ENCODE measurements around the gene ACAN.

The ACAN gene

DNA sequence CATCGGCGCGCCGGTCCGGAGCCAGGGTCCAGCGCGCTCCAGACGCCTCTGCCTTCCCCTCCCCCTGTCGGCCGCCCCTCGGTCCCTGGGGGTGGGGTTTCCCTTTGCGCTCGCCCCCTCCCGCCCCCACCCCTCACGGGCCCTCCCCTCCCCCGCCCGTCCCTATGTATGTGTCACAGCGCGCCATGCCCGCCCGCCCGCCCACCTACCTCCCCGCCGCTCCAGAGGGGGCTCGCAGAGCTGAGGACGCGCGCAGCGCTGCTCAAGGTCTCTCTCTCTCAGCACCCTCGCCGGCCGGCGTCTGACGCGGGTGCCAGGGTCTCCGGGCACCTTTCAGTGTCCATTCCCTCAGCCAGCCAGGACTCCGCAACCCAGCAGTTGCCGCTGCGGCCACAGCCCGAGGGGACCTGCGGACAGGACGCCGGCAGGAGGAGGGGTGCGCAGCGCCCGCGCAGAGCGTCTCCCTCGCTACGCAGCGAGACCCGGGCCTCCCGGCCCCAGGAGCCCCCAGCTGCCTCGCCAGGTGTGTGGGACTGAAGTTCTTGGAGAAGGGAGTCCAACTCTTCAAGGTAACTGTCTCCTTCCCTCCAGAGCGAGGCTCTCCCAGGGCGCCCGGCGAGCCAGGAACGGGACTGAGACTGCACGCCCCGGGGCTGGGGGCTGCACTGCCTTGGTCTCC, at the start of gene ACAN:
Gene ACAN (plus strand): TSS at position 196 of the 679 bp plus-strand sequence. CDS start 32,771 bp downstream, outside the sequence.
- Mint-ChIP-seq H3K27me3 (peaks cover 69% of the 10 kb centered on the region), H3K4me1 (ENCODE audit: low read depth) (peaks cover 16% of the 10 kb centered on the region), H3K36me3 (ENCODE audit: low read depth) (no peaks in the 10 kb centered on the region), H3K9me3 (no peaks in the 10 kb centered on the region), H3K27ac (no peak within 1 kb of the TSS), H3K4me3 (peak within 1 kb of the TSS; percentile 64)

DNA sequence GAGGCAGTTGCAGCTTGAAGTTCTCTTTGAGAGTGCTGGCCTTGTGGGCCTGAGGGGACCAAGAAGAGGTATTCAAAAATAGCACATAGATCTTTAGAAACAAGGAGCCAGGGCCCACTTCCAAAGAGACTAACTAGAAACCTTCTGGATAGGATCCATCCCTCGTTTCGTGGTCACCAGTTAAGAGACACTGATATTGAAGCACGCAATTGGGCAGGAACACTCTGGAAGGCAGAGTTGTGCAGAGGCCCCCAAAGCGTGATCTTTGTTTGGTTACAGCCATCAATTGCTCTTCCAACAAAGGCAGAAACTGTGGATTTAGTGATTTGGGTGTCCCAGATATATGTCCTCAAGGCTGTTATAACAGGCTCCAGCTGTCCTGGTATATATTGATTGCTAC, 46.7 kb upstream of the ACAN start:
- Mint-ChIP-seq H3K4me1 (ENCODE audit: low read depth) (no peaks in the 10 kb centered on the region), H3K4me3 (no peak overlapping the region), H3K27me3 (peaks cover 12% of the 10 kb centered on the region), H3K36me3 (ENCODE audit: low read depth) (no peaks in the 10 kb centered on the region), H3K9me3 (no peaks in the 10 kb centered on the region), H3K27ac (no peak overlapping the region)

DNA sequence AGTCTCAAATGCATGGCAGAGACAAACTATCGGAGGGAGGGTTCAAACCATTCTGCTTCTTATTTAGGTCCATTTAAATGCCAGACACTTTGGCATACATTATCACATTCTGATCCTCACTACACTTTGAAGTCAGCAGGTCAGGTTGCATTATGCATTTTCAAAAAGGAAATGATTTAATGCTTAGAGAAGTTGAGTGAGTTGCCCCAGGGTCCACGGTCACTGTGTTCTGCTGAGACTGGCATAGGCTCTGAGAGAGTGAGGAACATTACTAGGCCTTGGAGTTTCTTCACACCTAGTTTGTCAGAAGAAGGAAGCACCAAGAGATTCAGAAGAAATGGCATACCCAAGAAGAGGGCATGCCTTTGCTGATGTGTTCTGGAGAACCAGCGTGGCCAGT, 46.3 kb upstream of the ACAN start:
- H3K27me3 Mint-ChIP-seq: peaks cover 8% of the 10 kb centered on the region
- no peaks in the 10 kb centered on the region for H3K9me3 Mint-ChIP-seq
- no peak overlapping the region for H3K27ac Mint-ChIP-seq
- H3K4me3 Mint-ChIP-seq: no peak overlapping the region
- no peaks in the 10 kb centered on the region for H3K36me3 Mint-ChIP-seq (ENCODE audit: low read depth)
- no peaks in the 10 kb centered on the region for H3K4me1 Mint-ChIP-seq (ENCODE audit: low read depth)

DNA sequence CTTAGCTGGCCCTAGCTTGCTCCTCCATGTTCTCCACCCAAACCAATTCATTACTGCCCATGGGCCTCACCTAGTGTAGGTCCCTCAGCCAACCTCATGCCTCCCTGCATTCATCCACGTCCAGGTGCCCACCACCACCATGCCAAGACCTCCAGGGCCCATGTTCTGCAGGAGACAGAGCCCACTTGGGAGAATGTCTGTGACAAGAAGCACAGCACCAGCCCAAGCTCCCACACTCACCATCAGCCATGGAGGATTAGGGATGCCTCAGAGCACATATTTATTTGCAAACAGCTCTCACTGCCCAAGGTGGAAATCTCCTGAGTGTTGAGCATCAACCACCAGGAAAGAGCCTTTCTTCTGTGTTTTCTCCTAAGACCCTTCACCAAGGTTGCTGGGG, 43.4 kb upstream of the ACAN start:
- peaks cover 6% of the 10 kb centered on the region for H3K27me3 Mint-ChIP-seq
- H3K4me3 Mint-ChIP-seq: no peak overlapping the region
- no peaks in the 10 kb centered on the region for H3K9me3 Mint-ChIP-seq
- H3K4me1 Mint-ChIP-seq (ENCODE audit: low read depth): no peaks in the 10 kb centered on the region
- no peak overlapping the region for H3K27ac Mint-ChIP-seq
- H3K36me3 Mint-ChIP-seq (ENCODE audit: low read depth): no peaks in the 10 kb centered on the region

DNA sequence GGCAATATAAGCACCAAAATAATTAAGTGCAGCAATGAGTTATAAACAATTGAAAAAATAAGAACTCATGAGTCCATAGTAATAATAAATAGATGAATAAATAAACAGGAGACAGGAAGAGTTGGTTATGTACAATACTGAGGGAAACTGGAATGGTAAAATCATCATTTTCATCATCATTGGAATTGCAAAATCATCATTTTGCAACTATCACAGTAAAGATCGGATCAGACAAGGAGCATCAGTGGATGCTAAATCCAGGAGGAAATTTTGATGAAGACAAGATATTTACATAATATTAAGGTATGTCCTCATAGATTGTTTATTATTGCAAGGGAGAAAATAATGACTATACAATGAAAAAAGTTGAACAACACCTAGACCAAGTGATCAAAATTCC, 38.8 kb upstream of the ACAN start:
- Mint-ChIP-seq H3K9me3 (no peaks in the 10 kb centered on the region), H3K27me3 (peaks cover 11% of the 10 kb centered on the region)

DNA sequence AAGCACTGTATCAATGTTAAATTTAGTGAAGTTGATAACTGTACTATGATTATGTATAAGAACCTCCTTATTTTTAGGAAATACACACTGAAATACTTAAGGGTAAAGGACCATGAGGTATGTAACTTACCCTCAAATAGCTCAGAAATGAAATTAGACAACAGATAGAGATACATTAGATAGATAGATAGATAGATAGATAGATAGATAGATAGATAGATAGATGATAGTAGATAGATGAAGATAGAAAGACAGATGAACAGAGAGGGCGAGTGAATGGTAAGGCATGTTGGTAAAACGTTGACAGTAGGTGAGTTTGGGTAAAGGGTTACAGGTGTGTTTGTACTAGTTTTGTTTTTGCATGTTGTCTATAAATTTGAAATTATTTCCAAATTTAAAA, 38.0 kb upstream of the ACAN start:
- Mint-ChIP-seq H3K9me3 (peaks cover 5% of the 10 kb centered on the region), H3K4me1 (ENCODE audit: low read depth) (peaks cover 4% of the 10 kb centered on the region), H3K36me3 (ENCODE audit: low read depth) (peaks cover 3% of the 10 kb centered on the region), H3K4me3 (no peak overlapping the region), H3K27ac (no peak overlapping the region), H3K27me3 (peaks cover 19% of the 10 kb centered on the region)

More for the DNA sequence above, 38.8 kb upstream of the ACAN start:
- Mint-ChIP-seq H3K4me1 (ENCODE audit: low read depth) (no peaks in the 10 kb centered on the region), H3K36me3 (ENCODE audit: low read depth) (no peaks in the 10 kb centered on the region), H3K27ac (no peak overlapping the region), H3K4me3 (no peak overlapping the region)

DNA sequence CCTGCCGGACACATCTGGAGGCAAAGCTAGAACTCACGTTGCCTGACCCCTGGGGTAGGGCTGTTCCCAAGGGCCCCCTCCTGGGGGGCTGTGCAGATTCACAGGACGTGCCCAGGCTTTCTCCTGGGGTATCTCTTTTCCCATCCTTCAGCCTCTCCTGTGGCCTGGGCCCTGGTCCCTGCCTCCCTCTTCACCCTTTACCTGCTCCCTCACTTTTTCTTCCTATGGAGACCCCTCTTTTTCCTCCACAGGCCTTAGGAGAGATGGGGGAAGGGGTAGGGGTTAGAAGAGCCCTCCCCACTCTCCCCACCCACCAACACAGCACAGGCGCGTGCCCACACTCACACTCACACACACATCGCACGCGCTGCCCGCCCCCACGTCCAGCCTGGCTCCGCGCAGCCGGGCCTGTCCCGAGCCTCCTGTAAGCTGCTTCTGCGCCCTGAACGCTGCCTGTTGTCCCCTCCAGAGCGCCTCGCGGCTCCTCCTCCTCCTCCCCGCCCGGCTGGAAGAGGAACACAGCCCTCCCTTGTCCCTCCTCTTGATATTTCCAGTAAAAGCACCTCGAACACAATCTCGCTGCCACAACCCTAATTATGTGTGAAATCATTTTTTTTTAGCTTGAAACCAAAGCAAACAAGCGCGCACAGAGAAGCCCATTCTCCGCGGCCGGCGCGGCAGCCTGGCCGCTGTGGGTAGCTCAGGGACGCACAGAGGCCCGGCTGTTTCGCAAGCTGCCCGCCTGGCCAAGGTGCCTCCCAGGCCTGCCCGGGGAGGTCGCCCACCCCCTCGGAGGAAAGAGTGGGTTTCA, 33.9 kb upstream of the ACAN start:
- Mint-ChIP-seq H3K36me3 (ENCODE audit: low read depth) (peaks cover 4% of the 10 kb centered on the region), H3K4me3 (no peak overlapping the region), H3K27me3 (peaks cover 38% of the 10 kb centered on the region), H3K9me3 (peaks cover 6% of the 10 kb centered on the region), H3K27ac (no peak overlapping the region), H3K4me1 (ENCODE audit: low read depth) (peaks cover 4% of the 10 kb centered on the region)

DNA sequence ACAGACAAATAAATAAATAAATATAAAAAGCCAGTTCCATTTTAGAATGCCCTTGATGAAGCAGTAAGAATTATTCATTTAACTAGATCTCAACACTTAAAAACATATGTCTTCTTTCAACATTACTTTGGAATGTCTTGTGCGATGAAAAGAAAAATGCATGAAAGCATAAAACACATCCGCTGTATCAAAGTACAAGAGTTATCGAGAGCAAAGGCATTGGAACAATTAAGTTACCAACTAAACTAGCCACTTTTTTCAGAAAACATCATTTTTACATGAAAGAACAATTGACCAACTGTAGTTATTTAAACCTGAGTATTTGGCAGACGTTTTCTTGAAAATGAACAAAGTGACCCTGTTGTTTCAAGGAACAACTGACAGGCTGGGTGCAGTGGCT, 27.5 kb upstream of the ACAN start:
- Mint-ChIP-seq H3K4me1 (ENCODE audit: low read depth) (no peaks in the 10 kb centered on the region), H3K9me3 (peaks cover 4% of the 10 kb centered on the region), H3K27ac (no peak overlapping the region), H3K27me3 (peaks cover 30% of the 10 kb centered on the region), H3K36me3 (ENCODE audit: low read depth) (no peaks in the 10 kb centered on the region), H3K4me3 (no peak overlapping the region)

DNA sequence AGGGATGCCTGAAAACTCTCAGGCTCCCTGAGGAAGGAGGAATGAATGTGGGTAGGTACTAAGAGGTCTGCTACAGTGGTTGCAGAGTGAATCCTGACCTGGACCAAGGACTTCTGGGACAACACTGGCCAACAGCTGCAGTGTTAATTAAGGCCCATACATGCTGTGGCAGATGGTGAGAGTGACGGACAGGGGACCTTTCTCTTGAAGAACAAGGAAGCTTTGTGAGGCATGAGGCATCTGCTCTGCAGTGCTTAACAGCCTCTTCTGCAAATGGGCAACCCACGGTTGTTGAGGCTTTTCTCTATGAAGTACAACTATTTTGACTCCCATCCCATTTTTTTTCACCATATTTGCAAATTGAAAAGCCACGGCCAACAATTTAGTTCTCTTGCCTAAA, 26.6 kb upstream of the ACAN start:
- Mint-ChIP-seq H3K4me3 (no peak overlapping the region), H3K9me3 (peaks cover 4% of the 10 kb centered on the region), H3K36me3 (ENCODE audit: low read depth) (no peaks in the 10 kb centered on the region), H3K27me3 (peaks cover 21% of the 10 kb centered on the region), H3K27ac (no peak overlapping the region), H3K4me1 (ENCODE audit: low read depth) (no peaks in the 10 kb centered on the region)

DNA sequence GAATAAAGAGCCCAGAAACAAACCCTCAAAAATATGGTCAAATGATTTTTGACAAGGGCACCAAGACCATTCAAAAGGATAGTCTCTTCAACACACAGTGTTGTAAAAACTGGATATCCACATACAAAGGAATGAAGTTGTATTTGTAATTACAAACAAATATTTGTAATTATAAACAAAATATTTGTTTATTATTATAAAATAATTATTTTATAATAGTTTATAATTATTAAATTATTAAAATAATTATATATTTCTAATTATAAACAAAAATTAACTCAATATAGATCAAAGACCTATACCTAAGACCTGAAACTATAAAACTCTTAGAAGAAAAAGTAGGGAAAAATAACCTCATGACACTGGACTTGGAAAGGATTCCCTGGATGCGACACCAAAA, 23.3 kb upstream of the ACAN start:
- no peak overlapping the region for H3K4me3 Mint-ChIP-seq
- H3K9me3 Mint-ChIP-seq: peaks cover 4% of the 10 kb centered on the region
- H3K36me3 Mint-ChIP-seq (ENCODE audit: low read depth): no peaks in the 10 kb centered on the region
- H3K27ac Mint-ChIP-seq: no peak overlapping the region
- peaks cover 24% of the 10 kb centered on the region for H3K27me3 Mint-ChIP-seq
- H3K4me1 Mint-ChIP-seq (ENCODE audit: low read depth): no peaks in the 10 kb centered on the region

DNA sequence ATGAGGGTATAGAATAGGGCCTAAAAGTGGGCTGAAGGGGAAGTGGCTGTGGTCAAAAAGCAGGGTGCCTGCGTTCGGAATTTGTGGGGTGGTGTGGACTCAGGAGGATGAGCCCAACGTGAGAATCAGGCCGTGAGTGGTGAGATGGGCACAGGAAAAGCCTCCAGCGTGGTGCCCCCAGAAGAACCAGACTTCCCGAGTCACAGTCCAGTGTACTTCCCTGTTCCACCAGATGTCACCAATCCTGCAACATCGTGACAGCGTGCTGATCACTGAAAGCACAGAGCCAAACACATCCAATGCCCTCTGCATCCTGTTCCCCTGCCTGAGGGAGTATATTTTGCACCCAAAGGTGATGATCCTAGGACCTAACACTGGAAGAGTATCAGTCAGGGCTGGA, 20.8 kb upstream of the ACAN start:
- Mint-ChIP-seq H3K27me3 (peaks cover 17% of the 10 kb centered on the region), H3K9me3 (no peaks in the 10 kb centered on the region), H3K4me1 (ENCODE audit: low read depth) (no peaks in the 10 kb centered on the region), H3K36me3 (ENCODE audit: low read depth) (no peaks in the 10 kb centered on the region), H3K27ac (no peak overlapping the region), H3K4me3 (no peak overlapping the region)

DNA sequence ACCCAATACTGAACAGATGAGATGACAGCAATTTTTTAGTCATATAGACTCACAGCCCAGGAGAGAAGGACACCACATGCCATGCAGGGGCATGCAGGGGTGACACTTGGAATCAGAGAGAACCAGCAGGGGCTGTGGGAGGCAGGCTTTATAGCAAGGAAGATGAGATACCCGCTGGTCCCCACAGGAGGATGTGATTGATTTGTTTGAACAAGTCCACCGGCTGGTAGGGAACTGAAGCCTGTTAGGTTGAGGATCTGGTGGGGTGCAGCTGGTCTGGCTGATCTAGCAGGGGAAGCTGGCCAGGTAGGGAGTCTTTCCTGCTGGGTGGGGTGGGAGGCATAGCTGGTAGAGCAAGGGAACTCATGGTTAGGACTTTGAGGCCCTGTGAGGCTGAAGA, 18.0 kb upstream of the ACAN start:
- H3K9me3 Mint-ChIP-seq: no peaks in the 10 kb centered on the region
- H3K4me3 Mint-ChIP-seq: no peak overlapping the region
- no peaks in the 10 kb centered on the region for H3K4me1 Mint-ChIP-seq (ENCODE audit: low read depth)
- no peak overlapping the region for H3K27ac Mint-ChIP-seq
- H3K27me3 Mint-ChIP-seq: peaks cover 8% of the 10 kb centered on the region
- H3K36me3 Mint-ChIP-seq (ENCODE audit: low read depth): no peaks in the 10 kb centered on the region

DNA sequence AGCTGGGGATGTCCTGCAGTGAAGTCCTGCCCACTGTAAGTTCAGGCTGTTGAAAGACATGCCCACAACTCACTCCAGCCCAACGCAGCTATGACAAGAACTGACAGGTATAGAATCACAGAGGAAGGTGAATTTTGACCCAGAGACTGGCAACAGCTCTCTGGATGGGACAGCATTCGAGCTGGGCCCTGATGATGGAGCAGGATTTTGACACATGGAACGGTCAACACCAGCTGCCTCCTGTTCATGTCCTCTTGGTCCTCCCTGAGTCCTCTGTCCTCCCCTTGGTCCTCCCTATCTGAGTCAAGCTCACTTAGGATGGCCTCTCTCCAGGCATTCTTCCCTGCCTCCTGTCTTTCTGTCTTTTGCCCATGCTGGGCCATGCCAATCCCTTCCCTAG, 15.2 kb upstream of the ACAN start:
- peaks cover 16% of the 10 kb centered on the region for H3K27me3 Mint-ChIP-seq
- H3K4me3 Mint-ChIP-seq: no peak overlapping the region
- no peaks in the 10 kb centered on the region for H3K9me3 Mint-ChIP-seq
- H3K4me1 Mint-ChIP-seq (ENCODE audit: low read depth): no peaks in the 10 kb centered on the region
- H3K27ac Mint-ChIP-seq: no peak overlapping the region
- H3K36me3 Mint-ChIP-seq (ENCODE audit: low read depth): no peaks in the 10 kb centered on the region

DNA sequence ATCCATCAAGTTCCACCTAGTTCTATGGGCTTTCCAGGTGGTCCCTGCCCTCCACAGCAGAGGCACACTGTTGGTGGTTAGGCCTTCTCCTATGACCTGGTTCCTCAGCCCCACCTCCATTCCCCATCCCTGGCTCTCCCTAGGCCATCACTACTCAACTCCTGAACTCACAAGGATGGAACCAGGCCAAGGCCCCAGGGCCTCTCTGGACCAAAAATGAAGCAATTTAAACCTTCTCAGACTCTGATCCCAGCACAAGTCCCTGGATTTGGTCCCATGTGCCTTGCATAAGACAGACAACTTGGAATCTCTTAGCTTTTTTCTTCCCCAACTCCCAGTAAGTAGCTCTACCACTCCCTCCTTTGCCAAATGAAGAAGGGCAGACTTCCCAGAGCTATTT, 14.4 kb upstream of the ACAN start:
- no peak overlapping the region for H3K27ac Mint-ChIP-seq
- no peaks in the 10 kb centered on the region for H3K9me3 Mint-ChIP-seq
- peaks cover 22% of the 10 kb centered on the region for H3K27me3 Mint-ChIP-seq
- no peak overlapping the region for H3K4me3 Mint-ChIP-seq
- H3K4me1 Mint-ChIP-seq (ENCODE audit: low read depth): no peaks in the 10 kb centered on the region
- no peaks in the 10 kb centered on the region for H3K36me3 Mint-ChIP-seq (ENCODE audit: low read depth)

DNA sequence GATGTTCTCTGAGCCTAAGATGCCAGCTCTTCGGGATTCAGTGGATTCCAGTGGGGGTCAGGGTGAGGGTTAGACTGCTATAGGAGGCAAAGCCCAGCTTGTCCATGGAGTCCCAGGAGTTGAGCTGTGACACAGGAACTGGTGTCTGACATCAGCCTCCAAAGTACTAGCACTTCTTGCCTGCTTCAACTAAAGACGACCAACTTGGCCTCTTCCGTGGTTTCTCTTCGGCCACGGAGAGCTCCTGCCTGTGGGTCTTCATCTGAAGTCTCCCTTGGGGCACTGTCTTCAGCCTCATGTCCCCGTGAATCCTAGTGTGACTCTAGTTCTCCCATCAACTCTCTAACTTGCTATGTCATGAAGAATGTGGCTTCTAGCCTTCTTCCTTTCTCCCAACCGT, 12.8 kb upstream of the ACAN start:
- Mint-ChIP-seq H3K27ac (no peak overlapping the region), H3K27me3 (peaks cover 34% of the 10 kb centered on the region), H3K4me3 (no peak overlapping the region)

DNA sequence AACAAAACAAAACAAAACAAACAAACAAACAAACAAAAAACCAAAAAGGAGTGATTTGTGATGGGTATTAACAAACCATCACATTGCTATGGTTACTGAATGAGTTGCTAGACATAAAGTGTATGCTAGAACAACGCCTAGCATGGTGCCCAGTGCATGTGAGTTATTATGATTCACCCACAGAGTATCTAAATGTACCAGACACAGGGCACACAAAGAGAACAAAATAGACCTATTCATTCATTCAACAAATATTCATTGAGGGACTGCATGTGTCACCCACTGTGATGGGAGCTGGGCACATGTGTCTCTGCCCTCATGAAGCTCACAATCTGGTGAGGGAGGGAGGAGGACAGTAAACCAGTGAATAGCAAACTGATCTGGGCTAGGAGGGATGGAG, 11.6 kb upstream of the ACAN start:
- Mint-ChIP-seq H3K27me3 (peaks cover 42% of the 10 kb centered on the region), H3K4me1 (ENCODE audit: low read depth) (no peaks in the 10 kb centered on the region), H3K36me3 (ENCODE audit: low read depth) (no peaks in the 10 kb centered on the region), H3K27ac (no peak overlapping the region), H3K9me3 (no peaks in the 10 kb centered on the region), H3K4me3 (no peak overlapping the region)

More for the DNA sequence above, 12.8 kb upstream of the ACAN start:
- Mint-ChIP-seq H3K36me3 (ENCODE audit: low read depth) (no peaks in the 10 kb centered on the region), H3K4me1 (ENCODE audit: low read depth) (no peaks in the 10 kb centered on the region), H3K9me3 (no peaks in the 10 kb centered on the region)
